ENCODE data around the gene MAP1B. TPM values are rescaled to one million over a fixed set of nuclear protein-coding genes. Genes with fewer than 3 reads are reported as not detected.

Gene MAP1B
- total and polyA plus RNA-seq, 9 of the 15 experiments (the other 6 are each of a cell fraction or from before 2014, with no cell fraction given): 5.2 to 66.1 (median 17.3) TPM

- TF ChIP-seq MXI1 (IDR thresholded peaks at IDR 0.05; ENCODE audit: low read depth, low read length): no peak
Measured at GRCh38 chr5:72145348-72145747, 38.1 kb downstream of the MAP1B start (continued).

GRCh38 chr5:72146056-72146455 is 38.8 kb downstream of the MAP1B start:
- Histone ChIP-seq H3K27me3 (ENCODE audit: control insufficient read depth in 2 of 2, insufficient read depth in 2 of 2, low read length in 2 of 2) (no peaks in the 10 kb centered on the region), H3K79me2 (ENCODE audit: control insufficient read depth, insufficient read depth, low read length) (no peaks in the 10 kb centered on the region), H3K27ac (ENCODE audit: extremely low read depth, low read depth, low read length) (no peak overlapping the region), H3K9ac (ENCODE audit: insufficient read depth in 1 of 2, low read depth in 2 of 2, low read length in 2 of 2) (no peak overlapping the region), H3K36me3 (ENCODE audit: control insufficient read depth, insufficient read depth, low read length) (0 out of 3 replicates have a peak, but pooled peaks cover under 1% of the 10 kb centered on the region), H3K4me1 (replicated peaks in 1 of 2; ENCODE audit: control insufficient read depth in 2 of 2, insufficient read depth in 2 of 2, low read length in 2 of 2) (peaks cover 3 to 5% of the 10 kb centered on the region in 2 experiments; a peak in 3 of 5 replicates), H4K20me1 (replicated peaks; ENCODE audit: control insufficient read depth, insufficient read depth, low read length) (no peaks in the 10 kb centered on the region), H3K4me3 (no peak overlapping the region), H3K4me2 (ENCODE audit: insufficient read depth, low read length) (no peak overlapping the region), H2AFZ (ENCODE audit: low read depth, low read length) (no peak overlapping the region), H3K9me1 (ENCODE audit: control insufficient read depth, insufficient read depth, low read length) (no peaks in the 10 kb centered on the region), H3K9me3 (replicated peaks; ENCODE audit: control insufficient read depth, insufficient read depth, low read depth, low read length) (no peaks in the 10 kb centered on the region)
- ATAC-seq (no peak), DNase-seq (ENCODE audit: extremely low read depth in 1 of 4, low spot score in 3 of 4) (no peak), FAIRE-seq (no peak)
- in situ Hi-C loops (cut with MboI): no loop called here
- POLR2A ChIA-PET: no interaction called here
- intact Hi-C loops (cut with micrococcal nuclease): no loop called here
- TF ChIP-seq RBBP5 (IDR thresholded peaks at IDR 0.05; ENCODE audit: borderline replicate concordance, insufficient read depth, low read length, poor library complexity, severe bottlenecking) (no peak), TCF3 (CRISPR knock-in tag; IDR thresholded peaks at IDR 0.05) (no peak), NR0B1 (IDR thresholded peaks at IDR 0.05; ENCODE audit: partially characterized antibody) (no peak), TEAD4 (IDR thresholded peaks at IDR 0.05; ENCODE audit: low read length) (no peak), TEAD4 (CRISPR knock-in tag; IDR thresholded peaks at IDR 0.05; ENCODE audit: borderline replicate concordance) (no peak)
- CTCF ChIA-PET (ENCODE audit: low intra/inter-chr PET ratio): no interaction called here
- 95% methylated on average over 3 of the region's 3 CpGs for WGBS (ENCODE audit: insufficient coverage, low coverage, missing lambda C conversion rate)
- BruUV-seq (replicated peaks): no TSS peak

Data from K562 (cell line).